D721Med (cell line): Measurements from ENCODE around the gene ABHD6.

Experiments
- DNase-seq: peaks from one replicate; pipeline ENCODE4 v3.0.0; 2011; ENCODE audit warnings: low spot score; ENCODE audit not compliant: insufficient read length
- FAIRE-seq: peaks from 2 replicates; lab custom pipeline; 2011; peaks lifted over from hg19 to GRCh38; lab: Jason Lieb, UNC
- TF ChIP-seq, protein P1 (sequence below): IDR thresholded peaks from 2 replicates; pipeline ENCODE4 v1.5.1; 2012; ENCODE audit warnings: mild to moderate bottlenecking, control low read depth; ENCODE audit not compliant: insufficient read depth; ENCODE audit errors: missing control alignments

The ABHD6 gene

DNA sequence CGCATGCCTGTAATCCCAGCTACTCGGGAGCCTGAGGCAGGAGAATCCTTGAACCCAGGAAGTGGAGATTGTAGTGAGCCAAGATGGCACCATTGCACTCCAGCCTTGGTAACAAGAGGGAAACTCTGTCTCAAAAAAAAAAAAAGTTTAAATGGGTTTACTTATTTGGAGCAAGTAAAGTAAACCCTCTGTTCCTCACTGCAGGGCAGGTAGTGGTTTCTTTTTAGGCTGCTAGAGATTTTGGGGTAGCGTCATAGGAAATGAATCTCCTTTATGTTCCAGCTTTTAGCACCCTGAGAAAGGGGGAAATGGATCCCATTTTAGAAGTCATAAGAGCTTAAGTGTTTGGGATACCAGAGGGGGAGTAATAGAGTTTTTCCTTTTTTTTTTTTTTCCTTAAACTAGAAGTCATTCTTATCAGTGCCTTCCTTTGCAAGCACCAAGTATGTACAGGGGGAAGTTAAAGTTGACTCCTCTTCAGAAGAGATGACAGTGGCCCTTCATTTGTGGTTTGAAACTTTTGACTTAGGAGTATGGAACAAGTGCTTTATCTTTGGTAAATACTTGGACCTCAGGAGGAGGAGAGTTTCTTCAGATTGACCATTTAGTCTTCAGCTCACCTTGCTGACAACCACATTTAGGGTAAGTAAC is 103.1 kb downstream of the ABHD6 start:
- no peak for FAIRE-seq
- DNase-seq, result no peak
- TF ChIP-seq, protein P1, sequence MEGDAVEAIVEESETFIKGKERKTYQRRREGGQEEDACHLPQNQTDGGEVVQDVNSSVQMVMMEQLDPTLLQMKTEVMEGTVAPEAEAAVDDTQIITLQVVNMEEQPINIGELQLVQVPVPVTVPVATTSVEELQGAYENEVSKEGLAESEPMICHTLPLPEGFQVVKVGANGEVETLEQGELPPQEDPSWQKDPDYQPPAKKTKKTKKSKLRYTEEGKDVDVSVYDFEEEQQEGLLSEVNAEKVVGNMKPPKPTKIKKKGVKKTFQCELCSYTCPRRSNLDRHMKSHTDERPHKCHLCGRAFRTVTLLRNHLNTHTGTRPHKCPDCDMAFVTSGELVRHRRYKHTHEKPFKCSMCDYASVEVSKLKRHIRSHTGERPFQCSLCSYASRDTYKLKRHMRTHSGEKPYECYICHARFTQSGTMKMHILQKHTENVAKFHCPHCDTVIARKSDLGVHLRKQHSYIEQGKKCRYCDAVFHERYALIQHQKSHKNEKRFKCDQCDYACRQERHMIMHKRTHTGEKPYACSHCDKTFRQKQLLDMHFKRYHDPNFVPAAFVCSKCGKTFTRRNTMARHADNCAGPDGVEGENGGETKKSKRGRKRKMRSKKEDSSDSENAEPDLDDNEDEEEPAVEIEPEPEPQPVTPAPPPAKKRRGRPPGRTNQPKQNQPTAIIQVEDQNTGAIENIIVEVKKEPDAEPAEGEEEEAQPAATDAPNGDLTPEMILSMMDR, result no peak

DNA sequence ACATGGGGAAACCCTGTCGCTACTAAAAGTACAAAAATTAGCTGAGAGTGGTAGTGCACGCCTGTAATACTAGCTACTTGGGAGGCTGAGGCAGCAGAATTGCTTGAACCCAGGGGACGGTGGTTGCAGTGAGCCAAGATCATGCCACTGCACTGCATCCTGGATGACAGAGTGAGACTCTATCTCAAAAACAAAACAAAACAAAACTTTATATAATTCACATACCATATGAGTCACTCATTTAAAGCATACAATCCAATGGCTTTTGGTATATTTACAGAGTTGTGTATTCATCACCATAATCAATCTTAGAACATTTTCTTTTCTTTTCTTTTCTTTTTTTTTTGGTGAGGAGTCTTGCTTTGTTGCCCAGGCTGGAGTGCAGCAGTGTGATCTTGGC is 103.8 kb downstream of the ABHD6 start:
- DNase-seq, result no peak
- no peak for FAIRE-seq
- TF ChIP-seq, protein P1, result no peak

DNA sequence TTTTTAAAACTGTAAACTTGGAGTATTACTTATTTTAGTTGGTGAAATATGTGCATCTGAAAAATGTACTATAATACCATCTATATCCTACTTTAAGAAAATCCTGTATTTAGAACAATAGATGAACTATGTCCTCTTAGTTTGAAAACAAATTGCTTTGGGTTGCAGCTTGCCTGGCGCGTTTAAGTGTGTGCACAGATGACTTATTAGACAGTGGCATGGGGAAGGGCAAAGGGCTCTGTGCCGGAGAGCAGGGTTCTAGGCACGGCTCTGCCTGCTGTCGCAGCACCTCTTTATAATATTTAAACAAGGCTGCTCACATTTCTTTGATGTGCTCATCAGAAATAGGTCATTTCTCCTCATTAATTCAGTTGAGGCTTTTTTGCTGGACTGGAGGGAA is 105.1 kb downstream of the ABHD6 start:
- DNase-seq (no peak), FAIRE-seq (no peak)
- TF ChIP-seq, protein P1, result no peak
